K562 (cell line): ENCODE data around the gene C5orf47. TPM values are rescaled to one million over a fixed set of nuclear protein-coding genes. Genes with fewer than 3 reads are reported as not detected.
A peak's percentile ranks its signal among the peaks of the same experiment; 100 is the strongest.

Experiments used
- ATAC-seq: fragments of 200-7000 bp; cut with Tn5 transposase; 3 replicates; pipeline ENCODE4 v1.9.1; 2020; ENCODE audit warnings: moderate library complexity
- BruUV-seq: library from RNA; stranded (reverse); fragments of 400-500 nt; replicated peaks from 2 replicates; lab custom pipeline; 2021; lab: Mats Ljungman, UMichigan
- CTCF ChIA-PET: fragments of 300-600 bp; formaldehyde crosslinking; extraction: SDS; loops from one replicate; lab custom pipeline; 2021; ENCODE audit warnings: low intra/inter-chr PET ratio; lab: Yijun Ruan, JAX
- POLR2A ChIA-PET: fragments of 300-600, 350-650 bp; sonication (Branson Sonifier 250); formaldehyde crosslinking; extraction: SDS; loops from one replicate; lab custom pipeline; 2021; ENCODE audit warnings: antibody characterized with exemption, inconsistent platforms; lab: Yijun Ruan, JAX
- DNase-seq, 4 experiments: peaks; one replicate each; pipeline versions ENCODE4 v3.0.0 to v3.0.0-alpha.2; 2011 to 2018; ENCODE audit warnings: low spot score in 3 of 4, mixed read lengths in 3 of 4; ENCODE audit errors: extremely low read depth in 1 of 4
- FAIRE-seq: peaks from 2 replicates; lab custom pipeline; 2011; peaks lifted over from hg19 to GRCh38; lab: Jason Lieb, UNC
- H2AFZ ChIP-seq: 2 replicates; pipeline ENCODE4 v1.6.0; 2011; ENCODE audit warnings: low read depth, low read length, control low read depth, inconsistent platforms
- H3K27ac ChIP-seq: fragments of 200-600 bp; 3 replicates; pipeline ENCODE4 v1.8.0; 2011; ENCODE audit warnings: low read depth, mild to moderate bottlenecking, control low read depth, inconsistent platforms, low read length, moderate library complexity, mixed read lengths; ENCODE audit errors: extremely low read depth
- H3K27me3 ChIP-seq, 2 experiments: fragments of 300-600 bp in 1 of 2; 2 replicates in 1 of 2; 3 replicates in 1 of 2; pipeline versions ENCODE4 v1.6.0 to v1.8.0; 2011; ENCODE audit warnings: inconsistent platforms in 2 of 2, low read length in 2 of 2, mild to moderate bottlenecking in 1 of 2, mixed read lengths in 1 of 2, moderate library complexity in 1 of 2; ENCODE audit not compliant: control insufficient read depth in 2 of 2, insufficient read depth in 2 of 2
- H3K36me3 ChIP-seq: fragments of 300-600 bp; 3 replicates; pipeline ENCODE4 v1.8.0; 2011; ENCODE audit warnings: mild to moderate bottlenecking, low read length, inconsistent platforms; ENCODE audit not compliant: control insufficient read depth, insufficient read depth
- H3K4me1 ChIP-seq, 2 experiments: fragments of 200-600 bp in 1 of 2; replicated peaks in 1 of 2; 2 replicates in 1 of 2; 3 replicates in 1 of 2; pipeline versions ENCODE4 v1.5.1 to v1.8.0; 2011; ENCODE audit warnings: inconsistent platforms in 2 of 2, low read length in 2 of 2, mild to moderate bottlenecking in 1 of 2, mixed read lengths in 1 of 2, moderate library complexity in 1 of 2; ENCODE audit not compliant: control insufficient read depth in 2 of 2, insufficient read depth in 2 of 2
- H3K4me2 ChIP-seq: 2 replicates; pipeline ENCODE4 v1.6.1; 2011; ENCODE audit warnings: low read length, control low read depth, inconsistent platforms, mixed read lengths; ENCODE audit not compliant: insufficient read depth
- H3K4me3 ChIP-seq: fragments of 200-600 bp; sonication (generic), shearing (Covaris generic); 2 replicates; pipeline ENCODE4 v1.5.1; 2016; ENCODE audit warnings: control low read depth, inconsistent platforms
- H3K79me2 ChIP-seq: fragments of 200-600 bp; 3 replicates; pipeline ENCODE4 v1.8.0; 2011; ENCODE audit warnings: low read length, inconsistent platforms; ENCODE audit not compliant: control insufficient read depth, insufficient read depth
- H3K9ac ChIP-seq, 2 experiments: 2 replicates each; pipeline versions ENCODE4 v1.6.0 to v1.6.1; 2011; ENCODE audit warnings: low read depth in 2 of 2, low read length in 2 of 2, control low read depth in 1 of 2, inconsistent platforms in 1 of 2, mild to moderate bottlenecking in 1 of 2, mixed read lengths in 1 of 2; ENCODE audit not compliant: insufficient read depth in 1 of 2
- H3K9me1 ChIP-seq: one replicate; pipeline ENCODE4 v1.6.0; 2011; ENCODE audit warnings: inconsistent platforms, mild to moderate bottlenecking, low read length, moderate library complexity; ENCODE audit not compliant: control insufficient read depth, insufficient read depth
- H3K9me3 ChIP-seq: replicated peaks from 2 replicates; pipeline ENCODE4 v1.5.1; 2011; ENCODE audit warnings: low read depth, low read length, inconsistent platforms; ENCODE audit not compliant: control insufficient read depth, insufficient read depth
- H4K20me1 ChIP-seq: replicated peaks from 2 replicates; pipeline ENCODE4 v1.6.1; 2011; ENCODE audit warnings: low read length, inconsistent platforms, mixed read lengths; ENCODE audit not compliant: control insufficient read depth, insufficient read depth
- ASH1L ChIP-seq: fragments of 450-650 bp; IDR thresholded peaks from 2 replicates; pipeline ENCODE4 v1.6.1; 2018; ENCODE audit warnings: borderline replicate concordance, mild to moderate bottlenecking, low read depth; ENCODE audit not compliant: partially characterized antibody
- KDM1A ChIP-seq, 2 experiments: fragments of 450-650 bp; IDR thresholded peaks; 2 replicates each; pipeline ENCODE4 v1.6.1; 2016; ENCODE audit warnings: mild to moderate bottlenecking in 2 of 2
- NFIC ChIP-seq: fragments of 450-650 bp; IDR thresholded peaks from 2 replicates; pipeline ENCODE4 v1.6.1; 2017; ENCODE audit warnings: mild to moderate bottlenecking, inconsistent platforms
- RAD21 ChIP-seq, 2 experiments: fragments of 250-450 bp in 1 of 2; fragments of 450-650 bp in 1 of 2; sonication (Bioruptor Pico) in 1 of 2; formaldehyde crosslinking in 1 of 2; IDR thresholded peaks in 1 of 2; conservative IDR thresholded peaks in 1 of 2; 2 replicates each; pipeline versions ENCODE4 v1.4.0 to v1.8.0; 2020 to 2022; ENCODE audit warnings: mild to moderate bottlenecking in 2 of 2, moderate library complexity in 1 of 2
- RFX1 ChIP-seq: fragments of 450-650 bp; IDR thresholded peaks from 2 replicates; pipeline ENCODE4 v1.6.1; 2016; ENCODE audit warnings: mild to moderate bottlenecking, moderate library complexity
- SMC3 ChIP-seq: conservative IDR thresholded peaks from 2 replicates; pipeline ENCODE4 v1.6.1; 2011; ENCODE audit warnings: low read depth, low read length, improper control_type of control experiment; ENCODE audit not compliant: insufficient read depth
- STAG1 ChIP-seq: sonication (generic); formaldehyde crosslinking; IDR thresholded peaks from 2 replicates; pipeline ENCODE4 v1.5.0; 2020; ENCODE audit warnings: missing genetic modification reagents, borderline replicate concordance
- SUPT5H ChIP-seq: fragments of 450-650 bp; IDR thresholded peaks from 2 replicates; pipeline ENCODE4 v1.6.1; 2016
- TAF15 ChIP-seq: fragments of 200-400 bp; formaldehyde crosslinking; IDR thresholded peaks from 2 replicates; pipeline ENCODE4 v1.6.1; 2017; ENCODE audit warnings: mild to moderate bottlenecking, low read depth, low read length, moderate library complexity
- U2AF1 ChIP-seq: fragments of 200-400 bp; formaldehyde crosslinking; optimal IDR thresholded peaks from 2 replicates; pipeline ENCODE3; 2017; ENCODE audit warnings: mild to moderate bottlenecking, low read depth, low read length, moderate library complexity
- ZNF583 ChIP-seq: fragments of 250-450 bp; sonication (Bioruptor Pico); IDR thresholded peaks from 2 replicates; pipeline ENCODE4 v1.4.0; 2020
- WGBS: fragments of 100-300 bp; shearing (Covaris generic); methylation state at CpG from one replicate; pipeline ENCODE4 v1.1.6; 2016; ENCODE audit warnings: low coverage, mixed read lengths; ENCODE audit not compliant: insufficient coverage; ENCODE audit errors: missing lambda C conversion rate; 5-methylcytosine and 5-hydroxymethylcytosine counted together
- in situ Hi-C: fragments of 300-500 bp; cut with MboI; formaldehyde crosslinking; loops from 4 replicates; pipeline ENCODE4 v1.15.0; 2018; ENCODE audit warnings: inconsistent platforms, mixed read lengths
- intact Hi-C: fragments of 100-400 bp; cut with micrococcal nuclease; formaldehyde crosslinking; loops from 2 replicates; pipeline ENCODE4 v1.14.2; 2022
- polyA plus RNA-seq, 8 experiments: library from polyadenylated mRNA; depleted of rRNA in 4 of 8; stranded (reverse) in 5 of 8; unstranded in 3 of 8; fragments of >200 nt; fragmentation: Nextera tagmentation in 2 of 8; fragmentation: Illumina TruSeq in 1 of 8; extraction: Ambion mirVana in 2 of 8; extraction: Trizol in 1 of 8; gene quantifications; 2 replicates each; pipeline versions ENCODE4 v1.2.1 to v1.2.3, GENCODE V29; 2011 to 2014; ENCODE audit warnings: inconsistent platforms in 1 of 8, missing spikeins in 1 of 8
- total RNA-seq, 7 experiments: library from RNA; depleted of rRNA in 6 of 7; stranded (reverse); fragments of >200 nt in 6 of 7; fragmentation: Illumina TruSeq in 2 of 7; extraction: Trizol in 2 of 7; gene quantifications; 2 replicates each; pipeline versions ENCODE4 v1.2.1 to v1.2.3, GENCODE V29; 2011 to 2021; ENCODE audit warnings: low replicate concordance in 1 of 7
- TF ChIP-seq, protein P1 (sequence below): sonication (generic); formaldehyde crosslinking; IDR thresholded peaks from 2 replicates; pipeline ENCODE4 v1.8.0; 2022; ENCODE audit warnings: missing genetic modification reagents, mild to moderate bottlenecking, borderline replicate concordance

C5orf47 gene
- total and polyA plus RNA-seq, 9 of the 15 experiments (the other 6 are each of a cell fraction or from before 2014, with no cell fraction given): 0.08 TPM; not detected in 8

DNA sequence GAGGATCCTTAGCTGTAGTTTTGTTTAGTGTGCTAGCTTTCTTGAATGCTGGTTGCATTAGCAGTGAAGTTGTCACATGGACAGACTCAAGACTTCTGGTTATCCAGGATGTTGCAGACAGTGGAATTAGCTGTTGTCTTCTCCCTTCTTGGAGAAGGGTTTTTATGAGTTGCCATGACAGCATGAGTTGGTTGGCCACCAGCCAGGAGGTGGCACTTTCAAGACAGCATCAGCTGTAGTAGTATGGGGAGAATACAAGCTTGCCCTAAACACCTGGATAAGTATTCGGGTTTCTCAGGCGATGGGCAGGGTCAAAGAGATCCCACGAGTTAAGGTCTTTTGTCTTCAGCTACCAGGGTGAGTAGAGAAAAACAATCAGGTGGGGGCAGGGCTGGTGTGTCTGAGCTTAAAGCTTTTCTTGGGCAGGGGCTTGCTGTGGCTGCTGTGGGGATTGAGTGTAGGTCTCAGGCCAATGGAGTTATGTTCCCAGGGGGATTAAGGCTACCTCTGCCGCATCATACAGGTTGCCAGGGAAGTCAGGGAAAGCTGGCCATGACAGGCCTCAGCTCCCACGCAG lies 7.7 kb upstream of the C5orf47 start:
- intact Hi-C loops: no loop called here
- no peaks in the 10 kb centered on the region for H3K9me3 ChIP-seq
- no peak overlapping the region for H3K4me2 ChIP-seq
- no peak overlapping the region for H3K4me3 ChIP-seq
- no peak for DNase-seq
- no peak overlapping the region for H3K27ac ChIP-seq
- no peaks in the 10 kb centered on the region for H3K79me2 ChIP-seq
- in situ Hi-C loops: no loop called here
- 0% methylated on average over 5 of the region's 5 CpGs for WGBS
- no peaks in the 10 kb centered on the region for H3K36me3 ChIP-seq
- no peaks in the 10 kb centered on the region for H4K20me1 ChIP-seq
- no peak overlapping the region for H3K9ac ChIP-seq
- no peak for ATAC-seq
- TF ChIP-seq TAF15: no peak
- TF ChIP-seq ZNF583 (CRISPR knock-in tag): no peak
- TF ChIP-seq RFX1: peak; percentile 24; the same call in 1 of the 2 replicates
- peak; percentile 11; the same call in 1 of the 2 replicates for TF ChIP-seq NFIC
- no peak for TF ChIP-seq KDM1A (IDR thresholded peaks at IDR 0.05)
- peaks cover 0 to 19% of the 10 kb centered on the region in 2 experiments; a peak in 3 of 5 replicates for H3K27me3 ChIP-seq
- no peaks in the 10 kb centered on the region for H3K4me1 ChIP-seq
- ChIA-PET CTCF (no interaction called here), POLR2A (interaction anchor here (0.7 kb wide), 2 partner anchors 80 to 397 kb away, joined by 3 read pairs; no protein-coding TSS in a partner anchor)
- FAIRE-seq: no peak
- no TSS peak for BruUV-seq
- H2AFZ ChIP-seq: no peak overlapping the region
- H3K9me1 ChIP-seq: no peaks in the 10 kb centered on the region

DNA sequence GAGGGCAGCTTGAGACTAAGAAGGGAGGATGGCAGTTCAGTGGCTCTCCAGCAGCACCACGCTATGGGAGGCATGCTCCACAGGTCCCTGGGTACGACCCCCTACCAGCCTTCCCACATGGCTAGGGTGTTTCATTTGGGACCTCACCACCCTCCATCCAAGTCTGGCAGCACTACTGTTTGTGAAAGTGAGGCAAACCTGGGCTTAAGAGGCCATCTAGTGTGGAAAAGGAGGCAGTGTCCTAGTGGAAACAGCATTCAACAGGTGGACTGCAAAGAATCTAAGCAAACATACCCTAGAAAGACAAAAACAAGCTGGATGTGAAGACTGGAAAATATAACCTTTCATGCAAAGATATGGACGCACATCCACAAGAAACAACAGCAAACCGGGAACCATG lies 4.8 kb upstream of the C5orf47 start:
- peaks cover 0 to 16% of the 10 kb centered on the region in 2 experiments; a peak in 3 of 5 replicates for H3K27me3 ChIP-seq
- no peaks in the 10 kb centered on the region for H3K9me3 ChIP-seq
- CTCF ChIA-PET: interaction anchor here (0.6 to 1.2 kb wide), 3 partner anchors 365 to 951 kb away, joined by 4 to 5 read pairs (median 4); no protein-coding TSS in a partner anchor
- H3K9me1 ChIP-seq: no peaks in the 10 kb centered on the region
- no peak overlapping the region for H2AFZ ChIP-seq
- FAIRE-seq: peak; percentile 70
- peak; percentile 88 for ATAC-seq
- intact Hi-C loops: loop anchor here (1.0 kb wide), 1 partner anchor 365 kb away; no protein-coding TSS in a partner anchor
- DNase-seq: peak in 2 of 4 experiments; percentile 31 to 46
- no peak overlapping the region for H3K4me3 ChIP-seq
- H3K9ac ChIP-seq: no peak overlapping the region
- no peaks in the 10 kb centered on the region for H3K79me2 ChIP-seq
- no TSS peak for BruUV-seq
- no peak overlapping the region for H3K4me2 ChIP-seq
- POLR2A ChIA-PET: interaction anchor here (1.1 kb wide), 1 partner anchor 368 kb away, joined by 4 read pairs; no protein-coding TSS in a partner anchor
- in situ Hi-C loops: no loop called here
- H4K20me1 ChIP-seq: no peaks in the 10 kb centered on the region
- no peak overlapping the region for H3K27ac ChIP-seq
- H3K4me1 ChIP-seq: peaks cover 0 to 2% of the 10 kb centered on the region in 2 experiments; a peak in 2 of 5 replicates
- 3% methylated on average over 4 of the region's 4 CpGs for WGBS
- no peaks in the 10 kb centered on the region for H3K36me3 ChIP-seq
- TF ChIP-seq STAG1 (CRISPR knock-in tag) (peak; percentile 90), U2AF1 (no peak), ASH1L (no peak), RAD21 (CRISPR knock-in tag; conservative IDR thresholded peaks at IDR 0.05 in 1 of 2, IDR thresholded peaks at IDR 0.05 in 1 of 2) (peak; percentile 35 to 86; a peak in 3 of 4 replicates), SMC3 (peak; percentile 77), SUPT5H (no peak)
- TF ChIP-seq, protein P1, sequence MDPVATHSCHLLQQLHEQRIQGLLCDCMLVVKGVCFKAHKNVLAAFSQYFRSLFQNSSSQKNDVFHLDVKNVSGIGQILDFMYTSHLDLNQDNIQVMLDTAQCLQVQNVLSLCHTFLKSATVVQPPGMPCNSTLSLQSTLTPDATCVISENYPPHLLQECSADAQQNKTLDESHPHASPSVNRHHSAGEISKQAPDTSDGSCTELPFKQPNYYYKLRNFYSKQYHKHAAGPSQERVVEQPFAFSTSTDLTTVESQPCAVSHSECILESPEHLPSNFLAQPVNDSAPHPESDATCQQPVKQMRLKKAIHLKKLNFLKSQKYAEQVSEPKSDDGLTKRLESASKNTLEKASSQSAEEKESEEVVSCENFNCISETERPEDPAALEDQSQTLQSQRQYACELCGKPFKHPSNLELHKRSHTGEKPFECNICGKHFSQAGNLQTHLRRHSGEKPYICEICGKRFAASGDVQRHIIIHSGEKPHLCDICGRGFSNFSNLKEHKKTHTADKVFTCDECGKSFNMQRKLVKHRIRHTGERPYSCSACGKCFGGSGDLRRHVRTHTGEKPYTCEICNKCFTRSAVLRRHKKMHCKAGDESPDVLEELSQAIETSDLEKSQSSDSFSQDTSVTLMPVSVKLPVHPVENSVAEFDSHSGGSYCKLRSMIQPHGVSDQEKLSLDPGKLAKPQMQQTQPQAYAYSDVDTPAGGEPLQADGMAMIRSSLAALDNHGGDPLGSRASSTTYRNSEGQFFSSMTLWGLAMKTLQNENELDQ: no peak
